Immature natural killer cell (primary cell): Measurements from ENCODE around the gene ABHD2. TPM values are rescaled to one million over a fixed set of nuclear protein-coding genes. Genes with fewer than 3 reads are reported as not detected.

Experiments
- DNase-seq, 3 donors: peaks; one replicate each; pipeline ENCODE4 v3.0.0; 2022; ENCODE audit warnings: mixed read lengths in 1 of 3
- H3K27ac Mint-ChIP-seq, 6 donors: one replicate each; pipeline ENCODE4 v1.8.0; 2020; ENCODE audit warnings: mixed read lengths in 6 of 6, mild to moderate bottlenecking in 5 of 6, inconsistent platforms in 4 of 6, moderate library complexity in 3 of 6
- H3K27me3 Mint-ChIP-seq, 3 donors: one replicate each; pipeline ENCODE4 v1.8.0; 2020 to 2021; ENCODE audit warnings: low read depth in 3 of 3, mild to moderate bottlenecking in 3 of 3, mixed read lengths in 3 of 3, moderate library complexity in 3 of 3, inconsistent platforms in 1 of 3
- H3K36me3 Mint-ChIP-seq, 3 donors: one replicate each; pipeline ENCODE4 v1.8.0; 2020; ENCODE audit warnings: mixed read lengths in 3 of 3, inconsistent platforms in 2 of 3, mild to moderate bottlenecking in 2 of 3
- H3K4me1 Mint-ChIP-seq, 2 donors: one replicate each; pipeline ENCODE4 v1.8.0; 2020; ENCODE audit warnings: inconsistent platforms in 2 of 2, mild to moderate bottlenecking in 2 of 2, mixed read lengths in 2 of 2, moderate library complexity in 1 of 2
- H3K4me3 Mint-ChIP-seq, 5 donors: one replicate each; pipeline ENCODE4 v1.8.0; 2020; ENCODE audit warnings: mild to moderate bottlenecking in 5 of 5, mixed read lengths in 5 of 5, inconsistent platforms in 3 of 5, moderate library complexity in 3 of 5
- H3K9me3 Mint-ChIP-seq, 6 donors: one replicate each; pipeline ENCODE4 v1.8.0; 2020; ENCODE audit warnings: mild to moderate bottlenecking in 6 of 6, mixed read lengths in 6 of 6, inconsistent platforms in 4 of 6, moderate library complexity in 3 of 6
- polyA plus RNA-seq, 3 donors: library from polyadenylated mRNA; unstranded; fragments of 300-500 nt; fragmentation: Illumina TruSeq; gene quantifications; one replicate each; pipeline ENCODE4 v1.2.3, GENCODE V29; 2021

ABHD2 gene
- polyA plus RNA-seq, 3 donors from 2014 or later = 26.9 to 70.6 (median 33.1) TPM

GRCh38 chr15:89198196-89198595, 109.9 kb downstream of the ABHD2 start:
- Mint-ChIP-seq H3K27me3 (peaks cover 2 to 4% (median 3%) of the 10 kb centered on the region in 3 donors), H3K9me3 (no peaks in the 10 kb centered on the region), H3K36me3 (peaks cover 15 to 49% (median 17%) of the 10 kb centered on the region in 3 donors), H3K4me1 (peaks cover 4 to 19% of the 10 kb centered on the region in 2 donors), H3K27ac (no peak overlapping the region), H3K4me3 (no peak overlapping the region)
- DNase-seq = no peak

GRCh38 chr15:89198934-89199333, 110.7 kb downstream of the ABHD2 start:
- H3K27me3 Mint-ChIP-seq = peaks cover 2 to 4% (median 2%) of the 10 kb centered on the region in 3 donors
- no peaks in the 10 kb centered on the region for H3K9me3 Mint-ChIP-seq
- no peak for DNase-seq
- H3K36me3 Mint-ChIP-seq = peaks cover 12 to 47% (median 13%) of the 10 kb centered on the region in 3 donors
- H3K4me3 Mint-ChIP-seq = no peak overlapping the region
- H3K27ac Mint-ChIP-seq = no peak overlapping the region
- H3K4me1 Mint-ChIP-seq = peaks cover 11 to 26% of the 10 kb centered on the region in 2 donors

- Mint-ChIP-seq H3K9me3 (no peaks in the 10 kb centered on the region), H3K4me3 (no peak overlapping the region), H3K27ac (peak overlapping the region in 1 of 6 donors; percentile 77), H3K4me1 (peaks cover 19 to 34% of the 10 kb centered on the region in 2 donors), H3K36me3 (peaks cover 9 to 47% (median 13%) of the 10 kb centered on the region in 3 donors), H3K27me3 (peaks cover 3 to 8% (median 5%) of the 10 kb centered on the region in 3 donors)
- DNase-seq = no peak
Observed at GRCh38 chr15:89199746-89200145, 111.5 kb downstream of the ABHD2 start.

- H3K27me3 Mint-ChIP-seq = peaks cover 6 to 12% (median 9%) of the 10 kb centered on the region in 3 donors
- H3K36me3 Mint-ChIP-seq = peaks cover 8 to 47% (median 13%) of the 10 kb centered on the region in 3 donors
- peaks cover 23 to 39% of the 10 kb centered on the region in 2 donors for H3K4me1 Mint-ChIP-seq
Observed at GRCh38 chr15:89200182-89200581, 111.9 kb downstream of the ABHD2 start.

DNA sequence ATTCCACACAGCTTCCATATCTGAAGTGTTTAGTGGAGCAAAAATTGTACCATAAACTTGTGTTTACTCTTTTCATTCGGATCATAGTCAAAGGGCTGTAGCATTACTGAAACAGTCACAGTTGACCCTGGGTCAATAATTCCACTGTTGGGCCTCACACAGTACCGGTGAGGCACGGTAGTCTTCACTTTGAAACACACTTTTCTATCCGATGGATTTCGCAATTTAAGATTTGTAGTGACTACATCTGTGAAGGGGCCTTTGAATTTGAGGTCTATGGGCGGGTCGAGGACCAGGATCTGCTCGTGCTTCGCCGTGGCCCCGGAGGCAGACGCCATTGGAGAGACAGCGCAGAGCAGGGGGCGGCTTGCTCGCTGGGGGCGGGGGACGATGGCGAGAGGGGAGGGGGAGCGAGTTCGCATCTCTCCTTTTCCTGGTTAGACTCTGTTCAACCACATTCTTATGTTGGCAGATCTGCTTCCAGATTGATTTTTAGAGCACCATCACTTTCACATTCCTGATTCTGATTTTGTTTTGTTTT, 113.3 kb downstream of the ABHD2 start:
- H3K4me1 Mint-ChIP-seq = peaks cover 32 to 52% of the 10 kb centered on the region in 2 donors
- H3K27me3 Mint-ChIP-seq = peaks cover 8 to 12% (median 9%) of the 10 kb centered on the region in 3 donors
- peak overlapping the region in 2 of 6 donors; percentile 44 to 57 for H3K27ac Mint-ChIP-seq
- DNase-seq = no peak
- peaks cover 4 to 36% (median 5%) of the 10 kb centered on the region in 3 donors for H3K36me3 Mint-ChIP-seq
- H3K9me3 Mint-ChIP-seq = no peaks in the 10 kb centered on the region
- H3K4me3 Mint-ChIP-seq = no peak overlapping the region

More at GRCh38 chr15:89200182-89200581, 111.9 kb downstream of the ABHD2 start:
- Mint-ChIP-seq H3K9me3 (no peaks in the 10 kb centered on the region), H3K27ac (peak overlapping the region in 1 of 6 donors; percentile 49), H3K4me3 (no peak overlapping the region)
- no peak for DNase-seq

DNA sequence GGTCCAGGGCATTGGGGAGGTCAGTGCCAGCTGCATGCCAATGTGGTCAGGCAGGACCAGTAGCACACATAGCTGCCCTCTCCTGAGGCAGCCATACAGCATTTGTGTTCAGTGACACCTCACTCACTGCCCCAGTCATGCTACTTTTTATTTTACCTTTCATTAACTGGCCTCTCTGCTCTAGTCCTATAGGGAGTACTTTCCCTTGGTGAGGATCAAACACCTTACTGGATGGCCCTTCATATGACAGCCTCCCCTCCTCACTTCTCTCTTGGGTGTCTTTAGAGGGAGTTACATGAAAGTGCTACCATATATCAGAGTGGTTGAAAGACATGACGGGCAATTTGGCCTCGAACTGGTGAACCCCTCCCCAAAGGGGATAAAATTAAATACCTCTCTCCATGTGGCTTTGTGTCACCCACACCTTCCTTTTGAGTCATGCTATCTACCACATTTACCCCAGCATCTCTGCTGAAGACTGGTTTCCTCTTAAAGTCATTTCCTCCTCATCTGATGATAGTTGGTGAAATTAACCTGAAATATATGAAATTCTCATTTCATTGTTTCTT, 115.5 kb downstream of the ABHD2 start:
- Mint-ChIP-seq H3K9me3 (no peaks in the 10 kb centered on the region), H3K36me3 (peaks cover 0 to 23% (median 0%) of the 10 kb centered on the region in 3 donors), H3K4me3 (peak overlapping the region; percentile 42 to 74 (median 71)), H3K27me3 (peaks cover 8 to 12% (median 9%) of the 10 kb centered on the region in 3 donors), H3K27ac (peak overlapping the region; percentile 30 to 91 (median 78)), H3K4me1 (peaks cover 40 to 55% of the 10 kb centered on the region in 2 donors)
- DNase-seq = peak; percentile 51 to 62 (median 55)

GRCh38 chr15:89205991-89206585, 117.8 kb downstream of the ABHD2 start:
- Mint-ChIP-seq H3K36me3 (peaks cover 0 to 9% (median 0%) of the 10 kb centered on the region in 3 donors), H3K9me3 (no peaks in the 10 kb centered on the region), H3K27me3 (peaks cover 6 to 9% (median 7%) of the 10 kb centered on the region in 3 donors), H3K27ac (peak overlapping the region in 5 of 6 donors; percentile 36 to 76 (median 47)), H3K4me1 (peaks cover 40 to 55% of the 10 kb centered on the region in 2 donors), H3K4me3 (peak overlapping the region in 4 of 5 donors; percentile 5 to 59 (median 34))
- DNase-seq = no peak

- Mint-ChIP-seq H3K4me3 (peak overlapping the region; percentile 38 to 73 (median 67)), H3K36me3 (peaks cover 0 to 4% (median 0%) of the 10 kb centered on the region in 3 donors), H3K27ac (peak overlapping the region in 3 of 6 donors; percentile 59 to 67 (median 65)), H3K4me1 (peaks cover 40 to 51% of the 10 kb centered on the region in 2 donors), H3K27me3 (peaks cover 6 to 9% (median 7%) of the 10 kb centered on the region in 3 donors), H3K9me3 (no peaks in the 10 kb centered on the region)
- DNase-seq = peak; percentile 65 to 66 (median 66)
Observed at GRCh38 chr15:89206908-89207331, 118.7 kb downstream of the ABHD2 start.

GRCh38 chr15:89208256-89208655, 120.0 kb downstream of the ABHD2 start:
- no peak overlapping the region for H3K4me3 Mint-ChIP-seq
- H3K27ac Mint-ChIP-seq = no peak overlapping the region
- peaks cover 0 to 3% (median 0%) of the 10 kb centered on the region in 3 donors for H3K36me3 Mint-ChIP-seq
- H3K4me1 Mint-ChIP-seq = peaks cover 35 to 40% of the 10 kb centered on the region in 2 donors
- peaks cover 6 to 9% (median 7%) of the 10 kb centered on the region in 3 donors for H3K27me3 Mint-ChIP-seq
- H3K9me3 Mint-ChIP-seq = no peaks in the 10 kb centered on the region
- DNase-seq = no peak

DNA sequence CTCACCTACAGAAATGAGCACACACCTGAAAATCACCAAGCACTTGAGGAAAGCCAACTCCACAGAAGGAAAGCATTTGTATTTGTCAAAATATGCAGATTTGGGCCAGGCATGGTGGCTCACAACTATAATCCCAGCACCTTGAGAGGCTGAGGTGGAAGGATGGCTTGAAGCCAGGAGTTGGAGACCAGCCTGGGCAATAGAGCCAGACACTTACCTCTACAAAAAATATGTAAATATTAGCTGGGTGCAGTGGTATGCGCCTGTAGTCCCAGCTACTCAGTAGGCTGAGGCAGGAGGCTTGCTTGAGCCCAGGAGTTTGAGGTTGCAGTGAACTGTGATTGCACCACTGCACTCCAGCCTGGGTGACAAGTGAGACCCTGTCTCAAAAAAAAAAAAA, 120.8 kb downstream of the ABHD2 start:
- no peak for DNase-seq
- Mint-ChIP-seq H3K4me1 (peaks cover 27 to 32% of the 10 kb centered on the region in 2 donors), H3K4me3 (no peak overlapping the region), H3K27me3 (peaks cover 6 to 8% (median 7%) of the 10 kb centered on the region in 3 donors), H3K27ac (no peak overlapping the region), H3K36me3 (no peaks in the 10 kb centered on the region), H3K9me3 (no peaks in the 10 kb centered on the region)

- Mint-ChIP-seq H3K9me3 (no peaks in the 10 kb centered on the region), H3K4me3 (no peak overlapping the region), H3K4me1 (peaks cover 5 to 6% of the 10 kb centered on the region in 2 donors), H3K27ac (no peak overlapping the region), H3K36me3 (no peaks in the 10 kb centered on the region), H3K27me3 (peaks cover 0 to 1% (median 0%) of the 10 kb centered on the region in 3 donors)
- no peak for DNase-seq
Observed at GRCh38 chr15:89211678-89212170, 123.5 kb downstream of the ABHD2 start.

- no peak for DNase-seq
- peaks cover 0 to 7% (median 1%) of the 10 kb centered on the region in 3 donors for H3K27me3 Mint-ChIP-seq
- H3K27ac Mint-ChIP-seq = no peak overlapping the region
- no peaks in the 10 kb centered on the region for H3K9me3 Mint-ChIP-seq
- H3K36me3 Mint-ChIP-seq = no peaks in the 10 kb centered on the region
- no peaks in the 10 kb centered on the region for H3K4me1 Mint-ChIP-seq
- no peak overlapping the region for H3K4me3 Mint-ChIP-seq
Observed at GRCh38 chr15:89215627-89216026, 127.4 kb downstream of the ABHD2 start.

DNA sequence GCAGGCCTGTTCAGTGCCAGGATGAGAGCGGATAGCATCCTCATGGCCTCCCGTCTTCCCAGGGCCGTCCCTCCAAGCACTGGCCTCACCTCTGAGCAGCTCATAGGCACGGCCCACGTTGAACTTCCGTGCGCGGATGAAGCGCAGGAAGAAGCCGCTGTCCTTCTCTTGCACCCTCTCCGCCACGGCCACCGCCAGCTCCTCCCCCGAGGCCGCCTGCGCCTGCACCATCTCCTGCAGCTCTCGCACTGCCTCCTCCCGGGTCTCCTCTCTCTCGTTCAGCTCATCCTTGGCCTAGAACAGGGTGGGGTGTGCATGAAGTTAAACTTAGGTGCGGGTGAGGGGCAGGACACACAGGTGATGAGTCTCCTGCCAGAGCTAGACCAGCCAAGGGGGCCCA, 128.8 kb downstream of the ABHD2 start:
- H3K27ac Mint-ChIP-seq = no peak overlapping the region
- H3K36me3 Mint-ChIP-seq = no peaks in the 10 kb centered on the region
- H3K4me3 Mint-ChIP-seq = no peak overlapping the region
- no peaks in the 10 kb centered on the region for H3K9me3 Mint-ChIP-seq
- DNase-seq = no peak
- H3K27me3 Mint-ChIP-seq = peaks cover 0 to 7% (median 1%) of the 10 kb centered on the region in 3 donors
- H3K4me1 Mint-ChIP-seq = no peaks in the 10 kb centered on the region
